ENCODE results near the gene SF3B1.
"Not testable (repeated sequence)": the region's sequence is repeated elsewhere in the genome, so short reads cannot be mapped to it uniquely, and the experiment has no call there.

The SF3B1 gene

GRCh38 chr2:197434541-197435513, at the start of gene SF3B1:
Gene SF3B1 (minus strand): TSS chr2:197435028. CDS start chr2:197434999, 29 bp downstream.
- Histone ChIP-seq H3K4me3 (peak within 1 kb of the TSS; percentile 83), H3K27ac (peak within 1 kb of the TSS; percentile 92 to 96)
- TF ChIP-seq CTCF (IDR thresholded peaks at IDR 0.05), result no peak
- DNase-seq (ENCODE audit: low spot score), result peak; percentile 99

GRCh38 chr2:197484248-197484647, 49.4 kb upstream of the SF3B1 start:
- H3K27ac ChIP-seq; H3K4me3 ChIP-seq; DNase-seq (ENCODE audit: low spot score): not testable (repeated sequence)

- no peak for DNase-seq (ENCODE audit: low spot score)
- no peak for TF ChIP-seq CTCF (IDR thresholded peaks at IDR 0.05)
- Histone ChIP-seq H3K4me3 (no peak overlapping the region), H3K27ac (no peak overlapping the region)
Measured at GRCh38 chr2:197480165-197481036, 45.6 kb upstream of the SF3B1 start.

GRCh38 chr2:197477797-197478196, 43.0 kb upstream of the SF3B1 start:
- no peak overlapping the region for H3K27ac ChIP-seq
- DNase-seq (ENCODE audit: low spot score), result no peak
- no peak overlapping the region for H3K4me3 ChIP-seq
- TF ChIP-seq CTCF (IDR thresholded peaks at IDR 0.05), result no peak

- no peak for TF ChIP-seq CTCF (IDR thresholded peaks at IDR 0.05)
- Histone ChIP-seq H3K4me3 (no peak overlapping the region), H3K27ac (no peak overlapping the region)
- DNase-seq (ENCODE audit: low spot score), result no peak
Measured at GRCh38 chr2:197472166-197472565, 37.3 kb upstream of the SF3B1 start.

- no peak for DNase-seq (ENCODE audit: low spot score)
- no peak overlapping the region for H3K27ac ChIP-seq
- no peak for TF ChIP-seq CTCF (IDR thresholded peaks at IDR 0.05)
- H3K4me3 ChIP-seq, result no peak overlapping the region
Measured at GRCh38 chr2:197464175-197464574, 29.3 kb upstream of the SF3B1 start.

- H3K4me3 ChIP-seq, result no peak overlapping the region
- no peak overlapping the region for H3K27ac ChIP-seq
- no peak for TF ChIP-seq CTCF (IDR thresholded peaks at IDR 0.05)
- DNase-seq (ENCODE audit: low spot score), result no peak
Measured at GRCh38 chr2:197461057-197461456, 26.2 kb upstream of the SF3B1 start.
